Measurements from ENCODE around the gene KLRC1. TPM values are rescaled to one million over a fixed set of nuclear protein-coding genes. Genes with fewer than 3 reads are reported as not detected.
"Not testable (repeated sequence)": the region's sequence is repeated elsewhere in the genome, so short reads cannot be mapped to it uniquely, and the experiment has no call there.

The KLRC1 gene
- total and polyA plus RNA-seq, 2 donors from 2014 or later: 1.4 TPM; not detected in 1

DNA sequence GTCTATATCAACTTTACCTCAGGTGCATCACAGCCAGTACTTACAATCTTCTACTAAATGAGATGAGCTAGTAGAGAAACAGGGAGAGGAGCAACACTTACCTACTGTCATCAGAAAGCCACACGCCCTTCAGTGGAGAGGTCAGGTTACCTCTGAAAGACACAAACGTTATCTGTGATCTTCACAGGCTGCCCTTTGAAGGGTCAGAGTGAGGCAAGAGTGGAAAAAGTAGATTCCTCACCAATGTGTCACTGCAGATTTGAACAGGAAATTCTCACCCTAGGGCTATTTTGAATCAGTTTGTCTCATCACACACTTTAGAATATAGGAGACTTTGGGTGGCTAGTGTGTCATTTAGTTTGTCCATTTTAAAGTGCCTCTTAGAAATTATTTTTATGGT is 15.6 kb downstream of the KLRC1 start:
- H3K4me3 ChIP-seq (ENCODE audit: low read length in 3 of 3); FAIRE-seq; H3K36me3 ChIP-seq (ENCODE audit: control insufficient read depth in 2 of 3, insufficient read depth in 3 of 3, low read length in 3 of 3); H3K9me3 ChIP-seq (ENCODE audit: control insufficient read depth in 2 of 3, insufficient read depth in 1 of 3, low read length in 3 of 3); DNase-seq; H3K4me1 ChIP-seq (ENCODE audit: control insufficient read depth in 2 of 3, insufficient read depth in 2 of 3, low read depth in 1 of 3, low read length in 3 of 3); intact Hi-C loops (cut with DNase I); H3K27ac ChIP-seq (ENCODE audit: low read depth in 2 of 2, low read length in 2 of 2); H3K9ac ChIP-seq (ENCODE audit: low read length in 3 of 3); H3K27me3 ChIP-seq (ENCODE audit: control insufficient read depth, insufficient read depth, low read length): not testable (repeated sequence)

DNA sequence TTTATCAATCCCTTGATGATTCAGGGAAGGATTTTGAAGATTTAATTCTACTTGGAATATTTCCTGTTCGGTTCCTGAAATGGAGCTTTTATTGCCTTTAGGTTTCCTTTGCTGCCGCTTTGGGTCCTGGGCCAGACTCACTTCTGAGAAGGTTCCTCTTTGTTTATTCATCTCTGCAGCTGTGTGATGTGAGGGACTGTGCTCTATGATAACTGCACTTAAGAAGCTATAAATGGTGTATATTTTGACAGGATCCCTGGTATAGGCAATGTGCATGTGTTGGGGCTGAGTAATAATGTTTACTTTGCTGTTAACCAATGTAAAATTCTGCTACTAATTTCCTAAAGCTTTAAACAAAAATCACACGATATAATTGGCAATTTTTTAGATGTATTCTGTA is 17.4 kb downstream of the KLRC1 start, which contains the start of gene KLRC2:
TSS of gene KLRC2 (minus strand) at position 195 of the 400 bp plus-strand sequence. CDS start at position 171, 24 bp downstream.
- DNase-seq; H3K27ac ChIP-seq (ENCODE audit: low read depth in 2 of 2, low read length in 2 of 2); H3K9ac ChIP-seq (ENCODE audit: low read length in 3 of 3); H3K27me3 ChIP-seq (ENCODE audit: control insufficient read depth, insufficient read depth, low read length); H3K4me3 ChIP-seq (ENCODE audit: low read length in 3 of 3); H3K4me1 ChIP-seq (ENCODE audit: control insufficient read depth in 2 of 3, insufficient read depth in 2 of 3, low read depth in 1 of 3, low read length in 3 of 3); H3K36me3 ChIP-seq (ENCODE audit: control insufficient read depth in 2 of 3, insufficient read depth in 3 of 3, low read length in 3 of 3); FAIRE-seq; intact Hi-C loops (cut with DNase I); H3K9me3 ChIP-seq (ENCODE audit: control insufficient read depth in 2 of 3, insufficient read depth in 1 of 3, low read length in 3 of 3): not testable (repeated sequence)

DNA sequence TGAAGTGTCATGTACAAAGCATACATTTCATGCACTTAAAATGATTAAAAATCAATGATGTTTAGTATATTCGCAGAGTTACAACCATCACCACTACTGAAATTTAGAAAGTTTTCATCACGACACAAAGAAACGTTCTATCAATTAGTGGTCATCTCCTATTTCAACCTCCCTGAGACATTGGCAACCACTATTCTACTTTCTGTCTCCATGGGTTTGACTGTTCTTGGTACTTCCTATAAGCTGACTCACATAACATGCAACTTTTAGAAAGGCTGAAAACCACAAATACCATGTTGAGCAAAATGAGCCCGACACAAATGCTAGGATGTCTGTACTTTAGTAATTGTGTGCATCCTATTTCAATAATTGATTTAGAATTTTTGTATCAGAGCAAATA is 22.6 kb downstream of the KLRC1 start:
- H3K36me3 ChIP-seq (ENCODE audit: control insufficient read depth in 2 of 3, insufficient read depth in 3 of 3, low read length in 3 of 3); FAIRE-seq; H3K4me1 ChIP-seq (ENCODE audit: control insufficient read depth in 2 of 3, insufficient read depth in 2 of 3, low read depth in 1 of 3, low read length in 3 of 3); H3K27me3 ChIP-seq (ENCODE audit: control insufficient read depth, insufficient read depth, low read length); intact Hi-C loops (cut with DNase I); H3K9me3 ChIP-seq (ENCODE audit: control insufficient read depth in 2 of 3, insufficient read depth in 1 of 3, low read length in 3 of 3); H3K9ac ChIP-seq (ENCODE audit: low read length in 3 of 3); H3K4me3 ChIP-seq (ENCODE audit: low read length in 3 of 3); DNase-seq; H3K27ac ChIP-seq (ENCODE audit: low read depth in 2 of 2, low read length in 2 of 2): not testable (repeated sequence)

DNA sequence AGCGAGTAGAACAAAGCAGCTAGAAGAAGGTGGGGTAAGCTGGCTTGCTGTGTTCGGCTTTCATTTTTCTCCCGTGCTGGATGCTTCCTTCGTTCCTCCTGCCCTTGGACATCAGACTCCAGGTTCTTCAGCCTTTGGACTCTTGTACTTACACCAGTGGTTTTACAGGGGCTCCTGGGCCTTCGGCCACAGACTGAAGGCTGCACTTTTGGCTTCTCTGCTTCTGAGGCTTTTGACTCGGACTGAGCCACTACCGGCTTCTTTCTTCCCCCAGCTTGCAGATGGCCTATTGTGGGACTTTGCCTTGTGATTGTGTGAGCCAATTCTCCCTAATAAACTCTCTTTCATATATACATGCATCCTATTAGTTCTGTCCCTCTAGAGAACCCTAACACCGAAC is 27.2 kb downstream of the KLRC1 start:
- H3K27ac ChIP-seq (ENCODE audit: low read depth in 2 of 2, low read length in 2 of 2); DNase-seq; intact Hi-C loops (cut with DNase I); H3K27me3 ChIP-seq (ENCODE audit: control insufficient read depth, insufficient read depth, low read length); H3K36me3 ChIP-seq (ENCODE audit: control insufficient read depth in 2 of 3, insufficient read depth in 3 of 3, low read length in 3 of 3); FAIRE-seq; H3K9ac ChIP-seq (ENCODE audit: low read length in 3 of 3); H3K4me1 ChIP-seq (ENCODE audit: control insufficient read depth in 2 of 3, insufficient read depth in 2 of 3, low read depth in 1 of 3, low read length in 3 of 3); H3K4me3 ChIP-seq (ENCODE audit: low read length in 3 of 3); H3K9me3 ChIP-seq (ENCODE audit: control insufficient read depth in 2 of 3, insufficient read depth in 1 of 3, low read length in 3 of 3): not testable (repeated sequence)

DNA sequence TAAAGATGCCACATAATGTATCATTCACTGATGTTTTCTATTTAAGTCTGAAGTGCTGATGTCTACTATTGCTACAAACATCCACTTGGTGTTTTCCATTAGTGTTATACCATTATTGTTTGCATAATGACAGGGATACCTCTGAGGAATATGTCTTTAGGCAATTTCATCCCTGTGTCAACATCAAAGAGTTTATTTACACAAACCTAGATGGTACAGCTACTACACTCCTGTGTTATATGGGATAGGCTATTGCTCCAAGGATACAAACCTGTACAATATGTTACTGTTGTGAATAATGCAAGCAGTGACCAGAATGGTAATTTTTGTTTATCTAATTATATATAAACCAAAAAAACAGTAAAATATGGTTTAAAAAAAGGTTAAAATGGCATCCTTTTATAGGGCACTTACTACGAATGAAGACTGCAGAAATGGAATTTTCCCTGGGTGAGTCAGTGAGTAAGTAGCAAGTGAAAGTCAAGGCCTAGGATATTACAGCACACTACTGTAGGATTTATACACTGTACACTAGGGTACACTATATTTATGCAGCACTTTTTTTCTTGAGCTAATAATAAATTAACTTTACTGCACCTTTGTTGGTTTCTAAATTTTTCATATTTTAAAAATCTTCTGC is 28.8 kb downstream of the KLRC1 start:
- DNase-seq; FAIRE-seq; intact Hi-C loops (cut with DNase I); H3K4me1 ChIP-seq (ENCODE audit: control insufficient read depth in 2 of 3, insufficient read depth in 2 of 3, low read depth in 1 of 3, low read length in 3 of 3); H3K4me3 ChIP-seq (ENCODE audit: low read length in 3 of 3); H3K27me3 ChIP-seq (ENCODE audit: control insufficient read depth, insufficient read depth, low read length); H3K27ac ChIP-seq (ENCODE audit: low read depth in 2 of 2, low read length in 2 of 2); H3K9me3 ChIP-seq (ENCODE audit: control insufficient read depth in 2 of 3, insufficient read depth in 1 of 3, low read length in 3 of 3); H3K9ac ChIP-seq (ENCODE audit: low read length in 3 of 3); H3K36me3 ChIP-seq (ENCODE audit: control insufficient read depth in 2 of 3, insufficient read depth in 3 of 3, low read length in 3 of 3): not testable (repeated sequence)

DNA sequence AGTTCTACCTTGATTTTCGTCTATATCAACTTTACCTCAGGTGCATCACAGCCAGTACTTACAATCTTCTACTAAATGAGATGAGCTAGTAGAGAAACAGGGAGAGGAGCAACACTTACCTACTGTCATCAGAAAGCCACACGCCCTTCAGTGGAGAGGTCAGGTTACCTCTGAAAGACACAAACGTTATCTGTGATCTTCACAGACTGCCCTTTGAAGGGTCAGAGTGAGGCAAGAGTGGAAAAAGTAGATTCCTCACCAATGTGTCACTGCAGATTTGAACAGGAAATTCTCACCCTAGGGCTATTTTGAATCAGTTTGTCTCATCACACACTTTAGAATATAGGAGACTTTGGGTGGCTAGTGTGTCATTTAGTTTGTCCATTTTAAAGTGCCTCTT is 31.0 kb downstream of the KLRC1 start:
- H3K27me3 ChIP-seq (ENCODE audit: control insufficient read depth, insufficient read depth, low read length); H3K36me3 ChIP-seq (ENCODE audit: control insufficient read depth in 2 of 3, insufficient read depth in 3 of 3, low read length in 3 of 3); H3K9ac ChIP-seq (ENCODE audit: low read length in 3 of 3); H3K4me1 ChIP-seq (ENCODE audit: control insufficient read depth in 2 of 3, insufficient read depth in 2 of 3, low read depth in 1 of 3, low read length in 3 of 3); H3K4me3 ChIP-seq (ENCODE audit: low read length in 3 of 3); FAIRE-seq; H3K27ac ChIP-seq (ENCODE audit: low read depth in 2 of 2, low read length in 2 of 2); H3K9me3 ChIP-seq (ENCODE audit: control insufficient read depth in 2 of 3, insufficient read depth in 1 of 3, low read length in 3 of 3); intact Hi-C loops (cut with DNase I); DNase-seq: not testable (repeated sequence)

DNA sequence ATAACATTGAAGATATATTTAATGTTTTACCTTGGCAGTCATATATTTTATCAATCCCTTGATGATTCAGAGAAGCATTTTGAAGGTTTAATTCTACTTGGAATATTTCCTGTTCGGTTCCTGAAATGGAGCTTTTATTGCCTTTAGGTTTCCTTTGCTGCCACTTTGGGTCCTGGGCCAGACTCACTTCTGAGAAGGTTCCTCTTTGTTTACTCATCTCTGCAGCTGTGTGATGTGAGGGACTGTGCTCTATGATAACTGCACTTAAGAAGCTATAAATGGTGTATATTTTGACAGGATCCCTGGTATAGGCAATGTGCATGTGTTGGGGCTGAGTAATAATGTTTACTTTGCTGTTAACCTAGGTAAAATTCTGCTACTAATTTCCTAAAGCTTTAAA is 32.8 kb downstream of the KLRC1 start, which contains the start of gene KLRC3:
TSS of gene KLRC3 (minus strand) at position 262 of the 400 bp plus-strand sequence. CDS start at position 217, 45 bp downstream.
- H3K27ac ChIP-seq (ENCODE audit: low read depth in 2 of 2, low read length in 2 of 2); H3K36me3 ChIP-seq (ENCODE audit: control insufficient read depth in 2 of 3, insufficient read depth in 3 of 3, low read length in 3 of 3); H3K4me3 ChIP-seq (ENCODE audit: low read length in 3 of 3); H3K4me1 ChIP-seq (ENCODE audit: control insufficient read depth in 2 of 3, insufficient read depth in 2 of 3, low read depth in 1 of 3, low read length in 3 of 3); FAIRE-seq; intact Hi-C loops (cut with DNase I); H3K27me3 ChIP-seq (ENCODE audit: control insufficient read depth, insufficient read depth, low read length); DNase-seq; H3K9me3 ChIP-seq (ENCODE audit: control insufficient read depth in 2 of 3, insufficient read depth in 1 of 3, low read length in 3 of 3); H3K9ac ChIP-seq (ENCODE audit: low read length in 3 of 3): not testable (repeated sequence)

Data from kidney (tissue), 11 donors.